Panc1 (cell line): ENCODE measurements around the gene ATXN7L1. TPM values are rescaled to one million over a fixed set of nuclear protein-coding genes. Genes with fewer than 3 reads are reported as not detected.

Experiments
- ATAC-seq: fragments of 200-7000 bp; cut with Tn5 transposase; 2 replicates; pipeline ENCODE4 v1.9.1; 2020; ENCODE audit warnings: mild to moderate bottlenecking, moderate library complexity
- BruUV-seq: library from RNA; stranded (reverse); fragments of 400-500 nt; replicated peaks from 2 replicates; lab custom pipeline; 2021; lab: Mats Ljungman, UMichigan
- CTCF ChIA-PET: fragments of 300-600 bp; sonication (Branson Sonifier 250); formaldehyde crosslinking; loops from one replicate; lab custom pipeline; 2022; ENCODE audit warnings: antibody characterized with exemption; lab: Charles Lee
- POLR2A ChIA-PET: fragments of 300-600 bp; sonication (Branson Sonifier 250); formaldehyde crosslinking; loops from one replicate; lab custom pipeline; 2022; ENCODE audit warnings: antibody characterized with exemption; lab: Charles Lee
- DNase-seq: peaks from one replicate; pipeline ENCODE4 v3.0.0-alpha.2; 2010; ENCODE audit warnings: low read depth, low spot score
- H3K27ac ChIP-seq: 2 replicates; pipeline ENCODE4 v1.5.1; 2011; ENCODE audit warnings: mild to moderate bottlenecking, low read length, inconsistent platforms
- H3K27me3 ChIP-seq: fragments of 200-500 bp; sonication (Bioruptor generic); 2 replicates; pipeline ENCODE4 v1.6.0; 2014; ENCODE audit warnings: low read length, inconsistent platforms; ENCODE audit not compliant: control insufficient read depth, insufficient read depth
- H3K36me3 ChIP-seq: fragments of 200-500 bp; sonication (Bioruptor generic); 2 replicates; pipeline ENCODE4 v1.5.1; 2014; ENCODE audit warnings: inconsistent platforms, mild to moderate bottlenecking, low read length, moderate library complexity; ENCODE audit not compliant: control insufficient read depth, insufficient read depth
- H3K4me1 ChIP-seq: 2 replicates; pipeline ENCODE4 v1.5.1; 2011; ENCODE audit warnings: inconsistent platforms, mild to moderate bottlenecking, low read length, moderate library complexity; ENCODE audit not compliant: control insufficient read depth, insufficient read depth
- H3K4me3 ChIP-seq, 2 experiments: 2 replicates each; pipeline ENCODE4 v1.5.1; 2011 to 2012; ENCODE audit warnings: low read depth in 2 of 2, low read length in 2 of 2, mild to moderate bottlenecking in 2 of 2, inconsistent platforms in 1 of 2, moderate library complexity in 1 of 2
- H3K9me3 ChIP-seq: fragments of 200-500 bp; sonication (Bioruptor generic); 2 replicates; pipeline ENCODE4 v1.5.1; 2014; ENCODE audit warnings: low read depth, mild to moderate bottlenecking, inconsistent platforms, low read length, moderate library complexity; ENCODE audit not compliant: control insufficient read depth, insufficient read depth
- POLR2AphosphoS5 ChIP-seq: IDR thresholded peaks from 2 replicates; pipeline ENCODE4 v1.6.1; 2012; ENCODE audit warnings: mild to moderate bottlenecking, low read depth, low read length, moderate library complexity
- SIN3A ChIP-seq: IDR thresholded peaks from 2 replicates; pipeline ENCODE4 v1.6.1; 2012; ENCODE audit warnings: low read depth, mild to moderate bottlenecking, low read length, moderate library complexity, borderline replicate concordance; ENCODE audit not compliant: insufficient read depth
- TCF7L2 ChIP-seq: IDR thresholded peaks from 2 replicates; pipeline ENCODE4 v1.6.1; 2011; ENCODE audit warnings: mild to moderate bottlenecking, low read depth, low read length, inconsistent platforms
- in situ Hi-C: cut with HindIII; loops from 2 replicates; pipeline ENCODE4 v1.10.0; 2016; ENCODE audit warnings: low sequenced_read_pairs, low pct_unique_long_range_greater_than_20kb
- intact Hi-C: fragments of 100-400 bp; cut with micrococcal nuclease; formaldehyde crosslinking; loops from one replicate; pipeline ENCODE4 v1.10.0; 2022; ENCODE audit not compliant: unreplicated experiment
- total RNA-seq: library from RNA; stranded (reverse); gene quantifications from one replicate; pipeline ENCODE4 v1.2.1, GENCODE V29; 2021; ENCODE audit not compliant: unreplicated experiment
- TF ChIP-seq, protein P1 (sequence below): fragments of 450-650 bp; IDR thresholded peaks from 2 replicates; pipeline ENCODE4 v1.5.1; 2017; ENCODE audit warnings: mild to moderate bottlenecking
- TF ChIP-seq, protein P2 (sequence below), 2 experiments: IDR thresholded peaks; 2 replicates each; pipeline ENCODE4 v1.6.1; 2011 to 2012; ENCODE audit warnings: low read depth in 2 of 2, control low read depth in 1 of 2, low read length in 1 of 2, mild to moderate bottlenecking in 1 of 2, moderate library complexity in 1 of 2; ENCODE audit not compliant: insufficient read depth in 1 of 2

ATXN7L1 gene
- total RNA-seq, 1 experiment from 2014 or later, result 10.8 TPM

DNA sequence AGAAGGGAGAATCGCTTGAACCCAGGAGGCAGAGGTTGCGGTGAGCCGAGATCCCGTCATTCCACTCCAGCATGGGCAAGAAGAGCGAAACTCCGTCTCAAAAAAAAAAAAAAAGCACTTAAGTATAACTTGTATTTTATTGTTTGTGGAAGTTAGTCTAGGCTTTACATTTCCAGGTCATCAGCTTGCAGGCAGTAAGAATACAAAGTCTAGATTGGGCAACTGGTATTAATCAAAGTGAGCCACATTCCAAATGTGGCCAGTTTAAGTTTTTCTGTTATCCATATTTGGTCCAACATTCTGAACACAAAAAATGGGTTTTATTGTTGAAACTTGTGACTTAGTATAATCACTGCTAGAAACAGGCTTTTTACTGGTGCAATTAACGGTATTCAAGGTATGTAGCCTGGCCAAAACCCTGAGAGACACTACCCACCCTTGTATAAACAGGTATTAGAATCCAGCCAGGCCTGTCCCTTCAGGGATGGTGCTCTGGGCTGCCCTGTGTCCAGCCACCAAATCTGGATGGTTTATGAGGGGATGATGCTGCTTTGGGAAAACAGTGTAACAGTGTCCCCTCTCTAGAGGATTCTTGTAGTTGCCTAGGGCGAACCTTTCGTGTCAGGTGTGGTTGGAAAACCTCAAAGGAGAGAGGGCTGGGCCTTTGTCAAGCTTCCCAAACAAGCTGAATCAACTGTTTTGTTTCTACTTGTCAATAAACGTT lies 173.0 kb downstream of the ATXN7L1 start:
- CTCF ChIA-PET, result no interaction called here

DNA sequence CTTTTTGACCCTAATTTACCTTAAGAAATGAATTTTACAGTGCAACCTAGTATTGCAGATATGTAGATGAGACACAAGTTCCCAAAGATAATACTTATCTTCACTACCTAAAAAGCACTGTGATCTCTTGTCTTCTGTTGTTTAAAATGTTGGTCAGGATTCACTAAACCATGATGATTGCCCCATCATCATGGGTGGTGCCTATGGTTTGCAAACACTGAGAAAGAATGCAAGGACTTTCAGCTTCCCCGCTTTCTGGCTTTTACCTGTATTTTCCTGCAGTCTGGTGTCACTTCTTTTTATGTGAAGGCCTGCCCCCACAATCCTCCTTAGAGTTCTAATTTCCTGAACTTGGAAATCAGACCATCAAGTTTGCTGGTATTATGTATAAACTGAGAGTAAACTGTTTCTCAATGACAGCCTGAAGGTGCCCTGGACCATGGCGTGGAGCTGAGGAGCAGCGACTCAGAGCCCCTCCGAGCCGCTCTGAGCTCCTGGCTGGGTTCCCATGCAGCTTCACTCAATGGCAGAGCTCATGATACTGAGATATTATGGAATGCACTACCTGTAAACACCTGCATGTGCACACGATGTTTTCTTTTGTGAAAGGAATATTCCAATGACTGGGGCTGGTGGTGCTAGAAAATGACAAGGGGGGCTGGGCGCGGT lies 176.7 kb downstream of the ATXN7L1 start:
- Histone ChIP-seq H3K27ac (no peak overlapping the region), H3K27me3 (no peaks in the 10 kb centered on the region), H3K9me3 (no peaks in the 10 kb centered on the region), H3K4me1 (no peaks in the 10 kb centered on the region), H3K4me3 (no peak overlapping the region), H3K36me3 (no peaks in the 10 kb centered on the region)
- in situ Hi-C loops (no loop called here), intact Hi-C loops (no loop called here)
- ATAC-seq, result no peak
- ChIA-PET POLR2A (interaction anchor here (0.5 kb wide), 1 partner anchor 35 kb away, joined by 3 read pairs; no protein-coding TSS in a partner anchor), CTCF (no interaction called here)
- TF ChIP-seq, protein P1, sequence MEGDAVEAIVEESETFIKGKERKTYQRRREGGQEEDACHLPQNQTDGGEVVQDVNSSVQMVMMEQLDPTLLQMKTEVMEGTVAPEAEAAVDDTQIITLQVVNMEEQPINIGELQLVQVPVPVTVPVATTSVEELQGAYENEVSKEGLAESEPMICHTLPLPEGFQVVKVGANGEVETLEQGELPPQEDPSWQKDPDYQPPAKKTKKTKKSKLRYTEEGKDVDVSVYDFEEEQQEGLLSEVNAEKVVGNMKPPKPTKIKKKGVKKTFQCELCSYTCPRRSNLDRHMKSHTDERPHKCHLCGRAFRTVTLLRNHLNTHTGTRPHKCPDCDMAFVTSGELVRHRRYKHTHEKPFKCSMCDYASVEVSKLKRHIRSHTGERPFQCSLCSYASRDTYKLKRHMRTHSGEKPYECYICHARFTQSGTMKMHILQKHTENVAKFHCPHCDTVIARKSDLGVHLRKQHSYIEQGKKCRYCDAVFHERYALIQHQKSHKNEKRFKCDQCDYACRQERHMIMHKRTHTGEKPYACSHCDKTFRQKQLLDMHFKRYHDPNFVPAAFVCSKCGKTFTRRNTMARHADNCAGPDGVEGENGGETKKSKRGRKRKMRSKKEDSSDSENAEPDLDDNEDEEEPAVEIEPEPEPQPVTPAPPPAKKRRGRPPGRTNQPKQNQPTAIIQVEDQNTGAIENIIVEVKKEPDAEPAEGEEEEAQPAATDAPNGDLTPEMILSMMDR, result no peak
- no peak for TF ChIP-seq SIN3A
- TF ChIP-seq, protein P2, sequence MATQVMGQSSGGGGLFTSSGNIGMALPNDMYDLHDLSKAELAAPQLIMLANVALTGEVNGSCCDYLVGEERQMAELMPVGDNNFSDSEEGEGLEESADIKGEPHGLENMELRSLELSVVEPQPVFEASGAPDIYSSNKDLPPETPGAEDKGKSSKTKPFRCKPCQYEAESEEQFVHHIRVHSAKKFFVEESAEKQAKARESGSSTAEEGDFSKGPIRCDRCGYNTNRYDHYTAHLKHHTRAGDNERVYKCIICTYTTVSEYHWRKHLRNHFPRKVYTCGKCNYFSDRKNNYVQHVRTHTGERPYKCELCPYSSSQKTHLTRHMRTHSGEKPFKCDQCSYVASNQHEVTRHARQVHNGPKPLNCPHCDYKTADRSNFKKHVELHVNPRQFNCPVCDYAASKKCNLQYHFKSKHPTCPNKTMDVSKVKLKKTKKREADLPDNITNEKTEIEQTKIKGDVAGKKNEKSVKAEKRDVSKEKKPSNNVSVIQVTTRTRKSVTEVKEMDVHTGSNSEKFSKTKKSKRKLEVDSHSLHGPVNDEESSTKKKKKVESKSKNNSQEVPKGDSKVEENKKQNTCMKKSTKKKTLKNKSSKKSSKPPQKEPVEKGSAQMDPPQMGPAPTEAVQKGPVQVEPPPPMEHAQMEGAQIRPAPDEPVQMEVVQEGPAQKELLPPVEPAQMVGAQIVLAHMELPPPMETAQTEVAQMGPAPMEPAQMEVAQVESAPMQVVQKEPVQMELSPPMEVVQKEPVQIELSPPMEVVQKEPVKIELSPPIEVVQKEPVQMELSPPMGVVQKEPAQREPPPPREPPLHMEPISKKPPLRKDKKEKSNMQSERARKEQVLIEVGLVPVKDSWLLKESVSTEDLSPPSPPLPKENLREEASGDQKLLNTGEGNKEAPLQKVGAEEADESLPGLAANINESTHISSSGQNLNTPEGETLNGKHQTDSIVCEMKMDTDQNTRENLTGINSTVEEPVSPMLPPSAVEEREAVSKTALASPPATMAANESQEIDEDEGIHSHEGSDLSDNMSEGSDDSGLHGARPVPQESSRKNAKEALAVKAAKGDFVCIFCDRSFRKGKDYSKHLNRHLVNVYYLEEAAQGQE (IDR thresholded peaks at IDR 0.05; ENCODE audit: insufficient read depth in 1 of 2, low read depth in 2 of 2, low read length in 1 of 2), result no peak
- no peak for TF ChIP-seq POLR2AphosphoS5
- no peak for TF ChIP-seq TCF7L2
- no TSS peak for BruUV-seq
- DNase-seq, result no peak

More for the DNA sequence above, 173.0 kb downstream of the ATXN7L1 start:
- no peak overlapping the region for H3K4me3 ChIP-seq
- H3K9me3 ChIP-seq, result no peaks in the 10 kb centered on the region
- no peaks in the 10 kb centered on the region for H3K4me1 ChIP-seq
- TF ChIP-seq, protein P2 (IDR thresholded peaks at IDR 0.05; ENCODE audit: insufficient read depth in 1 of 2, low read depth in 2 of 2, low read length in 1 of 2), result no peak
- TF ChIP-seq SIN3A (no peak), POLR2AphosphoS5 (no peak), TCF7L2 (no peak)
- TF ChIP-seq, protein P1, result no peak
- H3K27me3 ChIP-seq, result no peaks in the 10 kb centered on the region
- intact Hi-C loops (no loop called here), in situ Hi-C loops (no loop called here)
- POLR2A ChIA-PET, result no interaction called here
- H3K27ac ChIP-seq, result no peak overlapping the region
- no peak for ATAC-seq
- BruUV-seq, result no TSS peak
- DNase-seq, result no peak
- H3K36me3 ChIP-seq, result no peaks in the 10 kb centered on the region
